Measurements from ENCODE around the gene AKT3.

- TF ChIP-seq CTCF (optimal IDR thresholded peaks at IDR 0.05 in 1 of 3, IDR thresholded peaks at IDR 0.05 in 1 of 3, conservative IDR thresholded peaks at IDR 0.05 in 1 of 3; ENCODE audit: extremely low read depth in 1 of 3, insufficient read depth in 2 of 3, low read length in 3 of 3) (no peak), EZH2 (IDR thresholded peaks at IDR 0.05; ENCODE audit: low read length) (no peak)
Measured at GRCh38 chr1:243447347-243447746, 402.7 kb downstream of the AKT3 start.
